H1 (cell line): Measurements from ENCODE around the gene CDH15. TPM values are rescaled to one million over a fixed set of nuclear protein-coding genes. Genes with fewer than 3 reads are reported as not detected.

Experiments
- CTCF ChIA-PET: fragments of 300-600 bp; sonication (Branson Sonifier 250); formaldehyde crosslinking; loops from one replicate; lab custom pipeline; 2021; ENCODE audit not compliant: partially characterized antibody; lab: Charles Lee
- POLR2A ChIA-PET: fragments of 300-600 bp; sonication (Branson Sonifier 250); formaldehyde crosslinking; loops from one replicate; lab custom pipeline; 2021; ENCODE audit warnings: inconsistent platforms; ENCODE audit not compliant: partially characterized antibody; lab: Charles Lee
- DNase-seq, 2 experiments: peaks; one replicate each; pipeline versions ENCODE4 v3.0.0 to v3.0.0-alpha.2; 2010 to 2022; ENCODE audit warnings: low spot score in 2 of 2, low read depth in 1 of 2, mixed read lengths in 1 of 2
- FAIRE-seq: peaks from 2 replicates; lab custom pipeline; 2011; peaks lifted over from hg19 to GRCh38; lab: Jason Lieb, UNC
- H2AFZ ChIP-seq: 2 replicates; pipeline ENCODE4 v1.8.1; 2012; ENCODE audit warnings: low read length, inconsistent platforms
- H2AK5ac ChIP-seq: 2 replicates; pipeline ENCODE4 v1.6.1; 2013; ENCODE audit warnings: low read depth, low read length
- H2BK120ac ChIP-seq: replicated peaks from 2 replicates; pipeline ENCODE3; 2013; ENCODE audit warnings: low read depth, low read length, inconsistent platforms
- H2BK12ac ChIP-seq: 2 replicates; pipeline ENCODE4 v1.6.1; 2013; ENCODE audit warnings: low read depth, low read length
- H2BK15ac ChIP-seq: 2 replicates; pipeline ENCODE4 v1.6.1; 2013; ENCODE audit warnings: low read length
- H2BK20ac ChIP-seq: 2 replicates; pipeline ENCODE4 v1.6.1; 2013; ENCODE audit warnings: low read length
- H2BK5ac ChIP-seq: 2 replicates; pipeline ENCODE4 v1.6.1; 2013; ENCODE audit warnings: low read depth, low read length
- H3K14ac ChIP-seq: 2 replicates; pipeline ENCODE4 v1.6.1; 2013; ENCODE audit warnings: inconsistent platforms; ENCODE audit not compliant: insufficient read length
- H3K18ac ChIP-seq: 2 replicates; pipeline ENCODE4 v1.6.1; 2013; ENCODE audit warnings: low read length; ENCODE audit errors: extremely low read depth
- H3K23ac ChIP-seq: 2 replicates; pipeline ENCODE4 v1.6.1; 2013; ENCODE audit warnings: inconsistent platforms; ENCODE audit not compliant: insufficient read length
- H3K23me2 ChIP-seq: 2 replicates; pipeline ENCODE4 v1.6.1; 2013; ENCODE audit warnings: low read depth, low read length
- H3K27ac ChIP-seq: 2 replicates; pipeline ENCODE4 v1.6.1; 2011; ENCODE audit warnings: low read depth, low read length, inconsistent platforms
- H3K27me3 ChIP-seq, 4 experiments: replicated peaks in 1 of 4; 1 replicate in 1 of 4; 2 replicates in 3 of 4; pipeline versions ENCODE4 v1.6.1 to v1.8.1; 2011 to 2013; ENCODE audit warnings: low read length in 3 of 4, mild to moderate bottlenecking in 3 of 4, inconsistent platforms in 2 of 4, mixed read lengths in 2 of 4, moderate library complexity in 1 of 4; ENCODE audit not compliant: control insufficient read depth in 3 of 4, insufficient read depth in 3 of 4; ENCODE audit errors: extremely low read depth in 1 of 4
- H3K36me3 ChIP-seq, 4 experiments: 2 replicates each; pipeline versions ENCODE4 v1.6.1 to v1.8.1; 2011 to 2013; ENCODE audit warnings: mild to moderate bottlenecking in 4 of 4, low read length in 3 of 4, moderate library complexity in 2 of 4, control low read depth in 1 of 4, inconsistent platforms in 1 of 4; ENCODE audit not compliant: insufficient read depth in 4 of 4, control insufficient read depth in 2 of 4
- H3K4ac ChIP-seq: replicated peaks from 2 replicates; pipeline ENCODE3; 2013; ENCODE audit warnings: low read length, low read depth, mixed read lengths, inconsistent platforms; ENCODE audit not compliant: insufficient read length
- H3K4me1 ChIP-seq, 4 experiments: replicated peaks in 1 of 4; 1 replicate in 1 of 4; 2 replicates in 3 of 4; pipeline versions ENCODE4 v1.6.1 to v1.8.1; 2011 to 2013; ENCODE audit warnings: low read length in 3 of 4, inconsistent platforms in 2 of 4, mixed read lengths in 1 of 4; ENCODE audit not compliant: insufficient read depth in 4 of 4, control insufficient read depth in 3 of 4
- H3K4me2 ChIP-seq, 2 experiments: 2 replicates each; pipeline versions ENCODE4 v1.6.1 to v1.8.1; 2011 to 2013; ENCODE audit warnings: low read depth in 2 of 2, low read length in 2 of 2, control low read depth in 1 of 2, inconsistent platforms in 1 of 2, mild to moderate bottlenecking in 1 of 2; ENCODE audit not compliant: insufficient read depth in 1 of 2
- H3K4me3 ChIP-seq, 4 experiments: fragments of 200-600, 300-600 bp in 1 of 4; sonication (generic), shearing (Covaris generic), sonication (Bioruptor Twin) in 1 of 4; 2 replicates each; pipeline versions ENCODE4 v1.5.1 to v1.8.1; 2011 to 2016; ENCODE audit warnings: low read length in 4 of 4, low read depth in 3 of 4, control low read depth in 2 of 4, inconsistent platforms in 2 of 4, mild to moderate bottlenecking in 2 of 4, mixed read lengths in 1 of 4, moderate library complexity in 1 of 4; ENCODE audit not compliant: insufficient read depth in 2 of 4; ENCODE audit errors: extremely low read depth in 1 of 4
- H3K56ac ChIP-seq: replicated peaks from 2 replicates; pipeline ENCODE3; 2013; ENCODE audit warnings: low read depth, mild to moderate bottlenecking, mixed read lengths, low read length, inconsistent platforms; ENCODE audit not compliant: insufficient read length
- H3K79me1 ChIP-seq: 2 replicates; pipeline ENCODE4 v1.6.1; 2013; ENCODE audit warnings: low read depth, low read length, control low read depth
- H3K79me2 ChIP-seq, 2 experiments: 2 replicates each; pipeline versions ENCODE4 v1.6.1 to v1.8.1; 2012 to 2013; ENCODE audit warnings: low read length in 2 of 2, mild to moderate bottlenecking in 2 of 2, inconsistent platforms in 1 of 2; ENCODE audit not compliant: insufficient read depth in 2 of 2, control insufficient read depth in 1 of 2
- H3K9ac ChIP-seq, 4 experiments: replicated peaks in 1 of 4; 1 replicate in 1 of 4; 2 replicates in 3 of 4; pipeline versions ENCODE4 v1.6.1 to v1.8.1; 2011 to 2013; ENCODE audit warnings: low read depth in 3 of 4, low read length in 3 of 4, control low read depth in 2 of 4, mild to moderate bottlenecking in 2 of 4, moderate library complexity in 2 of 4, inconsistent platforms in 1 of 4; ENCODE audit errors: extremely low read depth in 1 of 4
- H3K9me3 ChIP-seq, 2 experiments: 2 replicates each; pipeline versions ENCODE4 v1.6.1 to v1.8.1; 2012 to 2013; ENCODE audit warnings: mild to moderate bottlenecking in 2 of 2, moderate library complexity in 2 of 2, control low read depth in 1 of 2, inconsistent platforms in 1 of 2, low read depth in 1 of 2, low read length in 1 of 2, mixed read lengths in 1 of 2; ENCODE audit not compliant: insufficient read depth in 2 of 2
- H4K20me1 ChIP-seq, 2 experiments: replicated peaks in 1 of 2; 2 replicates each; pipeline versions ENCODE3 to v1.8.1; 2011 to 2013; ENCODE audit warnings: inconsistent platforms in 2 of 2, low read length in 2 of 2, mild to moderate bottlenecking in 1 of 2; ENCODE audit not compliant: insufficient read depth in 2 of 2, control insufficient read depth in 1 of 2
- H4K5ac ChIP-seq: 2 replicates; pipeline ENCODE4 v1.6.1; 2013; ENCODE audit warnings: low read length, low read depth, mixed read lengths, inconsistent platforms; ENCODE audit not compliant: insufficient read length
- H4K8ac ChIP-seq: 2 replicates; pipeline ENCODE4 v1.8.0; 2013; ENCODE audit warnings: mild to moderate bottlenecking, moderate library complexity, low read length, inconsistent platforms; ENCODE audit not compliant: insufficient read depth; ENCODE audit errors: extremely low read depth
- H4K91ac ChIP-seq: replicated peaks from 2 replicates; pipeline ENCODE3; 2013; ENCODE audit warnings: low read length, mixed read lengths, inconsistent platforms; ENCODE audit not compliant: insufficient read length
- BRCA1 ChIP-seq: IDR thresholded peaks from 2 replicates; pipeline ENCODE4 v1.6.1; 2012; ENCODE audit warnings: low read depth, low read length, improper control_type of control experiment
- CBX8 ChIP-seq: fragments of 300-800, 300-1000 bp; sonication (generic); IDR thresholded peaks from 2 replicates; pipeline ENCODE4 v1.7.1; 2016; ENCODE audit warnings: low read depth, low read length, borderline replicate concordance
- CREB1 ChIP-seq: IDR thresholded peaks from 2 replicates; pipeline ENCODE4 v1.6.1; 2012; ENCODE audit warnings: inconsistent platforms
- EP300 ChIP-seq, 2 experiments: IDR thresholded peaks; 1 replicate in 1 of 2; 2 replicates in 1 of 2; pipeline ENCODE4 v1.6.1; 2011 to 2012; ENCODE audit warnings: low read depth in 2 of 2, low read length in 2 of 2, mild to moderate bottlenecking in 2 of 2, borderline replicate concordance in 1 of 2, inconsistent platforms in 1 of 2, moderate library complexity in 1 of 2
- GTF2F1 ChIP-seq: IDR thresholded peaks from 2 replicates; pipeline ENCODE4 v1.6.1; 2012; ENCODE audit warnings: low read depth, low read length, improper control_type of control experiment, borderline replicate concordance
- HDAC2 ChIP-seq, 2 experiments: fragments of 300-600 bp in 1 of 2; sonication (generic) in 1 of 2; IDR thresholded peaks; 2 replicates each; pipeline ENCODE4 v1.6.1; 2011 to 2012; ENCODE audit warnings: low read depth in 2 of 2, low read length in 2 of 2, mild to moderate bottlenecking in 2 of 2, moderate library complexity in 2 of 2, borderline replicate concordance in 1 of 2, inconsistent platforms in 1 of 2
- JUND ChIP-seq: IDR thresholded peaks from 2 replicates; pipeline ENCODE4 v1.6.1; 2011; ENCODE audit warnings: mild to moderate bottlenecking, improper control_type of control experiment, low read length
- KDM1A ChIP-seq: fragments of 200-600, 300-600 bp; sonication (generic); IDR thresholded peaks from 2 replicates; pipeline ENCODE4 v1.7.1; 2016; ENCODE audit warnings: mild to moderate bottlenecking, low read length, borderline replicate concordance
- RBBP5 ChIP-seq: IDR thresholded peaks from 2 replicates; pipeline ENCODE4 v1.7.1; 2012; ENCODE audit warnings: low read depth, mild to moderate bottlenecking, inconsistent platforms, low read length, moderate library complexity, borderline replicate concordance
- RFX5 ChIP-seq: IDR thresholded peaks from 2 replicates; pipeline ENCODE4 v1.6.1; 2011; ENCODE audit warnings: low read depth, low read length, improper control_type of control experiment, borderline replicate concordance
- SIRT6 ChIP-seq: IDR thresholded peaks from one replicate; pipeline ENCODE4 v1.7.1; 2012; ENCODE audit warnings: low read length, inconsistent platforms
- SP4 ChIP-seq: IDR thresholded peaks from 2 replicates; pipeline ENCODE4 v1.6.1; 2012; ENCODE audit warnings: low read length, inconsistent platforms
- TBP ChIP-seq: IDR thresholded peaks from 2 replicates; pipeline ENCODE4 v1.6.1; 2011; ENCODE audit warnings: low read depth, low read length, improper control_type of control experiment
- WGBS, 2 experiments: shearing (Covaris generic) in 1 of 2; methylation state at CpG; one replicate each; pipeline versions ENCODE4 v1.1.6 to v1.1.7; 2013 to 2015; ENCODE audit warnings: low lambda C conversion rate in 2 of 2, mixed read lengths in 2 of 2, inconsistent platforms in 1 of 2, low coverage in 1 of 2, missing lambda C conversion rate in 1 of 2; ENCODE audit not compliant: insufficient replicate concordance in 2 of 2, insufficient coverage in 1 of 2, insufficient read length in 1 of 2; ENCODE audit errors: extremely low coverage in 1 of 2, missing lambda C conversion rate in 1 of 2; 5-methylcytosine and 5-hydroxymethylcytosine counted together
- polyA plus RNA-seq, 7 experiments: library from polyadenylated mRNA; depleted of rRNA in 3 of 7; stranded (reverse) in 5 of 7; unstranded in 2 of 7; fragments of >200 nt in 5 of 7; fragments of 200-250 nt in 2 of 7; gene quantifications; 1 replicate in 5 of 7; 2 replicates in 1 of 7; 4 replicates in 1 of 7; pipeline versions ENCODE4 v1.2.1 to v1.2.3, GENCODE V29; 2011 to 2013; ENCODE audit warnings: missing spikeins in 2 of 7, mixed read lengths in 2 of 7
- total RNA-seq: library from RNA; stranded (reverse); fragmentation: NEBNext Ultra II Directional; extraction: Animal tissue kit (Norgen Biotek cat#: 25700); gene quantifications from 2 replicates; pipeline ENCODE4 v1.2.1, GENCODE V29; 2021

CDH15 gene
- total and polyA plus RNA-seq, 2 of the 8 experiments (the other 6 are each of a cell fraction or from before 2014, with no cell fraction given): 0.50 to 0.82 TPM

- Histone ChIP-seq H2BK5ac (no peak overlapping the region), H3K23ac (no peak overlapping the region), H4K8ac (no peak overlapping the region), H3K27ac (no peak overlapping the region), H4K91ac (no peak overlapping the region), H2BK20ac (no peak overlapping the region), H2BK120ac (no peak overlapping the region), H3K14ac (no peak overlapping the region), H2AK5ac (no peak overlapping the region), H3K27me3 (no peaks in the 10 kb centered on the region), H3K4me3 (no peak overlapping the region), H3K4me1 (peaks cover 0 to 2% (median 1%) of the 10 kb centered on the region in 4 experiments; a peak in 2 of 7 replicates), H3K23me2 (no peaks in the 10 kb centered on the region), H3K79me2 (no peaks in the 10 kb centered on the region; a peak in 1 of 4 replicates), H2BK15ac (no peak overlapping the region), H3K56ac (no peak overlapping the region), H3K4ac (no peak overlapping the region), H4K20me1 (peaks cover 0 to 14% of the 10 kb centered on the region in 2 experiments), H4K5ac (no peak overlapping the region), H3K36me3 (peaks cover 0 to 23% (median 12%) of the 10 kb centered on the region in 4 experiments; a peak in 6 of 8 replicates), H2BK12ac (no peak overlapping the region), H3K79me1 (0 out of 2 replicates have a peak, but pooled peaks cover 4% of the 10 kb centered on the region), H3K4me2 (no peak overlapping the region), H3K9me3 (no peaks in the 10 kb centered on the region), H2AFZ (no peak overlapping the region), H3K9ac (no peak overlapping the region), H3K18ac (no peak overlapping the region)
- ChIA-PET CTCF (interaction anchor here (1.0 to 1.4 kb wide), 2 partner anchors 10 to 15 kb away, joined by 3 read pairs; no protein-coding TSS in a partner anchor), POLR2A (no interaction called here)
- WGBS, 2 experiments: 83% methylated on average over 11 of the region's 11 CpGs; no CpG with 5 or more reads in 1 of the 2 experiments
- FAIRE-seq (no peak), DNase-seq (no peak)
- no peak for TF ChIP-seq CBX8
- no peak for TF ChIP-seq JUND
- TF ChIP-seq CREB1: no peak
- TF ChIP-seq KDM1A: no peak
- TF ChIP-seq GTF2F1: no peak
- no peak for TF ChIP-seq SIRT6
- no peak for TF ChIP-seq RFX5
- TF ChIP-seq BRCA1: no peak
- TF ChIP-seq HDAC2 (IDR thresholded peaks at IDR 0.05; ENCODE audit: borderline replicate concordance in 1 of 2, low read depth in 2 of 2, low read length in 2 of 2): no peak
- no peak for TF ChIP-seq SP4
- no peak for TF ChIP-seq EP300 (IDR thresholded peaks at IDR 0.05; ENCODE audit: borderline replicate concordance in 1 of 2, low read depth in 2 of 2, low read length in 2 of 2)
- no peak for TF ChIP-seq RBBP5
- no peak for TF ChIP-seq TBP
Measured at GRCh38 chr16:89122322-89122851, 49.2 kb upstream of the CDH15 start.
